Cerebellar nuclear complex (tissue), 1 donor: ENCODE data around the gene CHST11.
A peak's percentile ranks its signal among the peaks of the same experiment; 100 is the strongest.

Experiments
- DNase-seq, 2 experiments: peaks; one replicate each; lab custom pipeline; 2025; lab: John Stamatoyannopoulos, UW

Gene CHST11

DNA sequence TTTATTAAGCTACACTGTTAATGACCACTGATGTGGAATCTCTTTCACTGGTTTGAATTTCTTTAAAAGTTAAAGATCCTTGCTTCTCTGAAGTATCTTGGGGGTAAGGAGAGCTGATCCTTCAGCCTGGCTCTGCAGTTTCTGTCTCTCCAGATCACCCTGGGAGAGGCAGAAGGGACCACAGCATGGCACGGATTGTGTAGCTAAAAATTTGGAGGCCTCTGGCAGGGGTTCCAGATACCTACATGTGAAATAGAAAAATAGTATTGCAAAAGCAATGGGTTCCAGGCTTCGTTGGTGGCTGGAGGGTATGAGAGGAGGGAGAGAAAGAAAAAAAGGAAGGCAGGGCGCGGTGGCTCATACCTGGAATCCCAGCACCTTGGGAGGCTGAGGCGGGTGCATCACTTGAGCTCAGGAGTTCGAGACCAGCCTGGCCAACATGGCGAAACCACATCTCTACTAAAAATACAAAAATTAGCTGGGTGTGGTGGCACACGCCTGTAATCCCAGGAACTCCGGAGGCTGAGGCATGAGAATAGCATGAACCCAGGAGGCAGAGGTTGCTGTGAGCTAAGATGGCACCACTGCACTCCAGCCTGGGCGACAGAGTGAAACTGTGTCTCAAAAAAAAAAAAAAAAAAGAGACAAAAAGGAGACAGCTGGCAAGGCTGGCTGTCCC, 3.4 kb downstream of the CHST11 start:
- peak in 1 of 2 experiments; percentile 49 for DNase-seq

DNA sequence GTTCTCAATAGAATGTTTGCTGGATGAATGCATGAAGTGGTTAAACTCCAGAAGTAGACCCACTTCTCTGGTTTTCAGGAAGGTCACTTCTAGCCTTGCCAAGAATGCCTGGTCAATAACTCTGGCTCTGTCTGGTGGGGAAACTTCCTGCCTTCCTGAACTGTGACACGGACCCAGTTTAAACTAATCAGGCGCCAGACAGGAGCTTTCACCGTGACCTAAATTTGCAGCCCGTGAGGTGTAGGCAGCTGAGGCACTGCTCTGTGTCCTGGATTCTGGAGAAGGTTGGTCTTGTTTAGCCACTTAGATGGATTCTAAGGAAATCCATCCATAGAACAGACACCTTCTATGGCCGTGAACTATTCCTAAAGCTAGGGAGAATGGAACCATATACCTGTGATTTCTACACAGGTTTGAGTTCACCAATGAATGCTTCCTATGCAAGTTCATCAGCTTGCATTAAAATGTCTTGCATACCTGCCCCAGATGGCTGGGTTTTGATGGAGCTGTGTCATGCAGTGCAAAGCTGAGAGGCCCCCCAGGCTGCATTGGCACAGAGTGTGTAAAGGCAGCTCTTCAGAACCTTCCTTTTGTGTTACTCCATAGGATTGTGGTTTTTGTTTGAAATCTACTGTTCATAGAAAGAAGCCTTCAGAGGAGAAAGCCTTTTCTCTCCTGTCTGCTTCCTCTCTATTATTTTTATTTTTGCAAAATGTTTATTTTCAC, 4.4 kb downstream of the CHST11 start:
- DNase-seq, result peak in 1 of 2 experiments; percentile 21

DNA sequence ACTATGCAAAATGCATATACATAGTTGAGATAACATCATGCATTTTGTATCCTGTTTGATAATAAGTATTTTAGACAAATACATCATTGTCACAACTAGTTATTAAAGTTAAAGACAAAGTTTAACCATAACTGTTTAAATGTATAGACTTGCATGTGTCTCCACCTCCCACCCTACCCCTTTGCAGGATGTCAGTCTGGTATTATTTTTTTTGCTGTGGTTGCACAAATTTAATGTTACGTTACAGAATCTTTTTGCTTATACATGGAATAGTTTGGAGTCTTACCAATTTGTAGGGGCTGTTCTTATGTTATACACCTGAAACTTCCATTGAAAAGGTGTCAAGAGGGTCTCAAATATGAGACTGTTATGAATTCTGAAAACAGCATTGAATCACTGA, 5.6 kb downstream of the CHST11 start:
- DNase-seq, result no peak

- DNase-seq, result no peak
These were observed 6.2 kb downstream of the CHST11 start for GRCh38 chr12:104462931-104463339.

DNA sequence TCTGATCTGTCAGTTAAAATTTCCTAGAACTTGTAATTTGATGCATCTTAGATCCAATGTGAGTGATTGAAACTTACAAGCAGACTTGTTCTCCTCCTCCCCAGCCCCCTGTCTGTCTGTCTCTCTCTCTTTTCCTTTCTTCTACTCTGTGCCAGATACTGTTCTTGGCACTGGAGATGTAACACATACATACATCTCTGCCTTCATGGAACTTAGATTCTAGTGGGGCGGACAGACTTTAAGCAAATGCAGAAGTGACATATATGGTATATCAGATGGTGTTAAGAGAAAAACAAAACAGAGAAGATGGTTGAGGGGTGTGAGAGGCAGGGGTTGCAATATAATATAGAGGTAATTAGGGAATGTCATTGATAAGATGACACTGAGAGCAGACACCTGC, 6.6 kb downstream of the CHST11 start:
- DNase-seq, result no peak

- DNase-seq, result no peak
These were observed 8.2 kb downstream of the CHST11 start for GRCh38 chr12:104464899-104465298.

DNA sequence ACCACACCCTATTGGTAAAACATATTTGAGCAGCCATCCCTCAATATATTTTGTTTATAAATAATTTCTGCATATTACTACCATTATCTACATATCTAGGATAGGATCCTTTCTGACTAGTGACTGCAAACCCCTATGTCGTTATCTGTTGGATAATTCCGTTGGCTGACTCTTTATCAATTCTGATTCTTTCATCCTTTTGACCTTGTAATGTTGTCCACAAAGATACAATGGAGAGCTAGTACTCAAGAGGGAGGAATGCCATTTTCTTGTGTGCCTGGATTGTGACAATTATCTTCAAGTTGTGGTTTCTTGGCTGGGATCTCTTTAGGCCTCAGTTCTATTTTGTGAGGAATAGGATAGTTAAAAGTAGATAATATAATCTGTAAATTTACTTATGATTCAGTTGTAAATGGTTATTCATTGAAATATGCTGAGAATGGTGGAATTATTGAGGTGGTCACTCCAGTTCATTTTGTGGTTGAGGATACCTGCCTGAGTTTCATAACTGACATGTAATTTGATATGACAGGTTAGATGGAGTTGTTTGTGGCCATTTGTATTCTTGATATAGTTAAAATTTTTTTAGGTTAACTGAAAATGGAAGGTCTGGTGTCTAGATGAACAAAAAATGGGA, 10.1 kb downstream of the CHST11 start:
- no peak for DNase-seq

DNA sequence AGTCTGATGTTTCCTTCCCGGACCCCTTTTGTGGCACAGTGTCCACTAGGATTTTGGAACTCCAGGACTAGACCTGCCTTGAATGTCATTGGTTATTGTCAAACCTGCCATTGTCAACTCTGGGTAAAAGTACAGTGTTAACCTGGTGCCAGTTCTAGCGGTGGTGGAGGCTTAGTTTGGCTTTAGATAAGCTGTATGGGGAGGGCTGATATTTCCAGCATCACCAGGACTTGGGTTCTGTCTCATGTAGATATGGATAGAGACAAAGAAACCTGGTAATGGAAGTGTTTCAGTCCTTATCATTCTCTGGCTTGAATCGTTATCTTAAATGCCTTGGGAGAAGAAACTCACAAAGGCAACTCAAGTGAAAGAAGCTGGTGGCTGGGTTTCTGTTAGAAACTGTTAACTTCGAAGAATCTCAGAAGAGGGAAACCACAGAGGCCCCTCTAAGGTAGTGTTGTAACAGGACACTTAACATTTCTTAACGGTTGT, 10.6 kb downstream of the CHST11 start:
- DNase-seq, result no peak

DNA sequence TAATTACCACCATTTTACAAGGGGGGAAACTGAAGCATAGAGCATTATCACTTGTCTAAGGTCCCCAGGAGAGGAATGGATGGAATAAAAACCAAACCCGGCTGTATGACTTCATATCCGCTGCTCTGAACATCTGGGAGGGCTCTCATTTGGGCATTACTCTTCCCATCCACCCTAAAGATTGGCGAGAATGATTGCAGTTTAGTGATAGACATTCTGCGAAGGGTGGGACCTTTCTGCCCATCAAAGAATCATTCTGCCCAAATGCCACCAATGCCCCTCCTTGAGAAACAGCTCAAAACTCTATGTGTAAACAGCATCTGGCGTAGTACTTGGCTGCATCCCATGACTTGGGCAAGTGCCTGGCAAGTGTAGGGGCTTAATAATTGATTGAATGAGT, 11.6 kb downstream of the CHST11 start:
- DNase-seq, result no peak

GRCh38 chr12:104469066-104469465, 12.3 kb downstream of the CHST11 start:
- no peak for DNase-seq

DNA sequence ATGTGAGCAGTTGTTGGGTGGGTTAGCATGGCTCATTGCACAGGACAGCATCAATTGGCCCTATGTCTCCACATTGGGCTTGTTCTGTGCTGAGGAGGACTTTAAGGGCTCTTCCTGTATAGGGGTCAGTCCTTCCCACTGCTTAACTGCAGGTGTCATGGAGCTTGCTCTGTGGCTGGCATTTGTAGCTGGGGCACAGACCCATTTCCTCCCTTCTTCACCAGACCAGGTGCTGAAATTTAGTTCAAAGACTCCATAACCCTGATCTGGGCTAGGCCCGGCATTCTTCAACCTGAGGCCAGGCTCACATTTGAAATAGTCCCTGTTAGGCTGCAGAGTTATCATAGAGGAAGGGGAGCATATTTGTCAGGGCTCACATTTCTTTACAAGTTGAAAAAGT, 12.8 kb downstream of the CHST11 start:
- DNase-seq, result no peak

- no peak for DNase-seq
These were observed 13.8 kb downstream of the CHST11 start for GRCh38 chr12:104470521-104470920.

- no peak for DNase-seq
These were observed 14.6 kb downstream of the CHST11 start for GRCh38 chr12:104471336-104471735.

GRCh38 chr12:104472748-104473147, 16.0 kb downstream of the CHST11 start:
- DNase-seq, result no peak

DNA sequence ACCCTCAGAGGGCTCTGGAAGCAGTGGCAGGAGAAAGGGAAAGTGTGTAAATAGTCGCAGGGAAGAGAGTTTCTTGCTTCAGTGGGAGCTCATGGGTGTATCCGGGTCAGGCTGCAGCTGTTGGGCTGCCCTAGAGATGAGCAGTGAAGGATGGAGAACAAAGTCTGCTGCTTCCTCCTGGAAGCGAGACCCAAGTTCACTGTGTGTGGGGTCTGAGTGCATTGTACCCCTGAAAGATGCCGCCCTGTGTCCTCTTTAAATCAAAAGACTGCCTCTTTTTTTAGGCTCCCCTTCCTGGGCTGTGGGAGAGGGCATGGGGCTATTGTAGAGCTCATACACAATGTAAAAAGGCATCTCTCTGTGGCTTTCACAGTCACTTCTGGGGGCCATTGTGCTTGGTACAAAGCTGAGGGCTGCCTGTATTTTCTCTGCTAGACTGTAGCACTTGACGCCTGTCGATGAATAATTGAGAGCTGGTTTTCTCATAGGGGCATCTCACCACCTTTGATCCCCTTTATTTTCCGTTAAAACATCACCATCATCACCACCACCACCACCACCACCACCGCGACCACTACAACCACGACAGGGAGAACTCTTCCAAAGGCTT, 16.7 kb downstream of the CHST11 start:
- no peak for DNase-seq

- DNase-seq, result no peak
These were observed 18.5 kb downstream of the CHST11 start for GRCh38 chr12:104475271-104475670.

- no peak for DNase-seq
These were observed 21.0 kb downstream of the CHST11 start for GRCh38 chr12:104477510-104478390.

GRCh38 chr12:104478396-104479122, 21.8 kb downstream of the CHST11 start:
- no peak for DNase-seq

GRCh38 chr12:104479123-104479662, 22.4 kb downstream of the CHST11 start:
- no peak for DNase-seq

- DNase-seq, result no peak
These were observed 23.3 kb downstream of the CHST11 start for GRCh38 chr12:104480012-104480411.
